Glutamatergic neuron (in vitro differentiated cells): ENCODE measurements around the gene EYS. TPM values are rescaled to one million over a fixed set of nuclear protein-coding genes. Genes with fewer than 3 reads are reported as not detected.

Experiments used
- DNase-seq: peaks from one replicate; pipeline ENCODE4 v3.0.0; 2022
- H3K27ac Mint-ChIP-seq: one replicate; pipeline ENCODE4 v1.8.0; 2020; ENCODE audit warnings: mild to moderate bottlenecking, mixed read lengths, inconsistent platforms; ENCODE audit not compliant: unreplicated experiment
- H3K27me3 Mint-ChIP-seq: one replicate; pipeline ENCODE4 v1.8.0; 2020; ENCODE audit warnings: mild to moderate bottlenecking, moderate library complexity, mixed read lengths, inconsistent platforms; ENCODE audit not compliant: unreplicated experiment
- H3K36me3 Mint-ChIP-seq: one replicate; pipeline ENCODE4 v1.8.0; 2020; ENCODE audit warnings: mild to moderate bottlenecking, mixed read lengths, inconsistent platforms; ENCODE audit not compliant: unreplicated experiment
- H3K4me1 Mint-ChIP-seq: one replicate; pipeline ENCODE4 v1.8.0; 2020; ENCODE audit warnings: mild to moderate bottlenecking, low read depth, mixed read lengths, inconsistent platforms; ENCODE audit not compliant: unreplicated experiment
- H3K4me3 Mint-ChIP-seq: one replicate; pipeline ENCODE4 v1.8.0; 2020; ENCODE audit warnings: mild to moderate bottlenecking, mixed read lengths, inconsistent platforms; ENCODE audit not compliant: unreplicated experiment
- H3K9me3 Mint-ChIP-seq: one replicate; pipeline ENCODE4 v1.8.0; 2020; ENCODE audit warnings: mild to moderate bottlenecking, moderate library complexity, mixed read lengths, inconsistent platforms; ENCODE audit not compliant: unreplicated experiment
- CTCF ChIP-seq: fragments of 200-600 bp; sonication (generic); IDR thresholded peaks from one replicate; pipeline ENCODE4 v1.5.0; 2021; ENCODE audit not compliant: partially characterized antibody, unreplicated experiment
- total RNA-seq: library from RNA; stranded (reverse); fragmentation: NEBNext Ultra II Directional; extraction: Animal tissue kit (Norgen Biotek cat#: 25700); gene quantifications from one replicate; pipeline ENCODE4 v1.2.1, GENCODE V29; 2021; ENCODE audit not compliant: unreplicated experiment

EYS gene
- total RNA-seq, 1 donor from 2014 or later = 13.2 TPM

- no peaks in the 10 kb centered on the region for H3K36me3 Mint-ChIP-seq
Measured at GRCh38 chr6:63709148-63709547, 1997.9 kb downstream of the EYS start.

GRCh38 chr6:63708631-63709030 is 1998.4 kb downstream of the EYS start:
- H3K27ac Mint-ChIP-seq = no peak overlapping the region
- H3K36me3 Mint-ChIP-seq = no peaks in the 10 kb centered on the region
- no peaks in the 10 kb centered on the region for H3K27me3 Mint-ChIP-seq
- DNase-seq = no peak
- no peaks in the 10 kb centered on the region for H3K9me3 Mint-ChIP-seq
- no peaks in the 10 kb centered on the region for H3K4me1 Mint-ChIP-seq
- TF ChIP-seq CTCF = no peak
- H3K4me3 Mint-ChIP-seq = no peak overlapping the region

More at GRCh38 chr6:63709148-63709547, 1997.9 kb downstream of the EYS start:
- H3K27ac Mint-ChIP-seq = no peak overlapping the region
- H3K4me1 Mint-ChIP-seq = no peaks in the 10 kb centered on the region
- no peaks in the 10 kb centered on the region for H3K9me3 Mint-ChIP-seq
- no peak for TF ChIP-seq CTCF
- H3K27me3 Mint-ChIP-seq = no peaks in the 10 kb centered on the region
- DNase-seq = no peak
- H3K4me3 Mint-ChIP-seq = no peak overlapping the region

- no peak for TF ChIP-seq CTCF
- H3K36me3 Mint-ChIP-seq = no peaks in the 10 kb centered on the region
- no peak for DNase-seq
- H3K4me3 Mint-ChIP-seq = no peak overlapping the region
- no peaks in the 10 kb centered on the region for H3K9me3 Mint-ChIP-seq
- no peaks in the 10 kb centered on the region for H3K4me1 Mint-ChIP-seq
- H3K27me3 Mint-ChIP-seq = no peaks in the 10 kb centered on the region
- no peak overlapping the region for H3K27ac Mint-ChIP-seq
Measured at GRCh38 chr6:63706630-63707029, 2000.4 kb downstream of the EYS start.

- H3K9me3 Mint-ChIP-seq = no peaks in the 10 kb centered on the region
- H3K4me1 Mint-ChIP-seq = no peaks in the 10 kb centered on the region
- no peaks in the 10 kb centered on the region for H3K36me3 Mint-ChIP-seq
- H3K4me3 Mint-ChIP-seq = no peak overlapping the region
- H3K27me3 Mint-ChIP-seq = no peaks in the 10 kb centered on the region
- TF ChIP-seq CTCF = no peak
- DNase-seq = no peak
- H3K27ac Mint-ChIP-seq = no peak overlapping the region
Measured at GRCh38 chr6:63705707-63706106, 2001.3 kb downstream of the EYS start.

GRCh38 chr6:63690221-63690620 is 2016.8 kb downstream of the EYS start:
- no peak for TF ChIP-seq CTCF
- Mint-ChIP-seq H3K4me3 (no peak overlapping the region), H3K9me3 (no peaks in the 10 kb centered on the region), H3K4me1 (no peaks in the 10 kb centered on the region), H3K27ac (no peak overlapping the region), H3K36me3 (peaks cover 4% of the 10 kb centered on the region), H3K27me3 (no peaks in the 10 kb centered on the region)
- no peak for DNase-seq
